Measurements from ENCODE around the gene LPIN1. TPM values are rescaled to one million over a fixed set of nuclear protein-coding genes. Genes with fewer than 3 reads are reported as not detected.

LPIN1 gene
- total RNA-seq, 1 donor from 2014 or later = 62.9 TPM

- H3K27me3 ChIP-seq = no peaks in the 10 kb centered on the region
- H3K4me1 ChIP-seq = peaks cover 17% of the 10 kb centered on the region
- H3K9me3 ChIP-seq = no peaks in the 10 kb centered on the region
- DNase-seq = no peak
- no peak overlapping the region for H3K27ac ChIP-seq
- intact Hi-C loops (cut with DNase I) = no loop called here
- TF ChIP-seq CTCF (IDR thresholded peaks at IDR 0.05) = no peak
- no peak for ATAC-seq
- no peaks in the 10 kb centered on the region for H3K36me3 ChIP-seq
- H3K4me3 ChIP-seq = no peak overlapping the region
These were observed 35.1 kb upstream of the LPIN1 start for GRCh38 chr2:11711354-11711716.

GRCh38 chr2:11711751-11712150, 34.7 kb upstream of the LPIN1 start:
- ATAC-seq (no peak), DNase-seq (no peak)
- no peak for TF ChIP-seq CTCF (IDR thresholded peaks at IDR 0.05)
- Histone ChIP-seq H3K9me3 (no peaks in the 10 kb centered on the region), H3K4me3 (no peak overlapping the region), H3K27me3 (no peaks in the 10 kb centered on the region), H3K4me1 (peaks cover 21% of the 10 kb centered on the region), H3K36me3 (no peaks in the 10 kb centered on the region), H3K27ac (no peak overlapping the region)
- intact Hi-C loops (cut with DNase I) = no loop called here

GRCh38 chr2:11712866-11713265, 33.6 kb upstream of the LPIN1 start:
- no peak for TF ChIP-seq CTCF (IDR thresholded peaks at IDR 0.05)
- no peak for DNase-seq
- H3K27ac ChIP-seq = no peak overlapping the region
- intact Hi-C loops (cut with DNase I) = no loop called here
- ATAC-seq = no peak
- H3K9me3 ChIP-seq = no peaks in the 10 kb centered on the region
- no peaks in the 10 kb centered on the region for H3K36me3 ChIP-seq
- no peak overlapping the region for H3K4me3 ChIP-seq
- H3K4me1 ChIP-seq = peaks cover 31% of the 10 kb centered on the region
- H3K27me3 ChIP-seq = no peaks in the 10 kb centered on the region

- Histone ChIP-seq H3K9me3 (no peaks in the 10 kb centered on the region), H3K27me3 (no peaks in the 10 kb centered on the region), H3K4me1 (peaks cover 31% of the 10 kb centered on the region), H3K4me3 (no peak overlapping the region), H3K27ac (no peak overlapping the region), H3K36me3 (no peaks in the 10 kb centered on the region)
- intact Hi-C loops (cut with DNase I) = no loop called here
- no peak for ATAC-seq
- TF ChIP-seq CTCF (IDR thresholded peaks at IDR 0.05) = no peak
- DNase-seq = no peak
These were observed 32.6 kb upstream of the LPIN1 start for GRCh38 chr2:11713815-11714214.

GRCh38 chr2:11715987-11716652, 30.3 kb upstream of the LPIN1 start:
- H3K4me3 ChIP-seq = no peak overlapping the region
- intact Hi-C loops (cut with DNase I) = no loop called here
- no peaks in the 10 kb centered on the region for H3K9me3 ChIP-seq
- no peaks in the 10 kb centered on the region for H3K36me3 ChIP-seq
- H3K27me3 ChIP-seq = no peaks in the 10 kb centered on the region
- no peak for TF ChIP-seq CTCF (IDR thresholded peaks at IDR 0.05)
- no peak for ATAC-seq
- peaks cover 23% of the 10 kb centered on the region for H3K4me1 ChIP-seq
- DNase-seq = no peak
- no peak overlapping the region for H3K27ac ChIP-seq
